ENCODE data around the gene ATP8A1.

The ATP8A1 gene

GRCh38 chr4:42531341-42532030 is 125.4 kb downstream of the ATP8A1 start:
- TF ChIP-seq CTCF (IDR thresholded peaks at IDR 0.05; ENCODE audit: low read depth, low read length), result no peak
- DNase-seq (ENCODE audit: extremely low read depth, low read depth), result no peak

GRCh38 chr4:42523066-42523718 is 133.7 kb downstream of the ATP8A1 start:
- no peak for TF ChIP-seq CTCF (IDR thresholded peaks at IDR 0.05; ENCODE audit: low read depth, low read length)
- no peak for DNase-seq (ENCODE audit: extremely low read depth, low read depth)

- TF ChIP-seq CTCF (IDR thresholded peaks at IDR 0.05; ENCODE audit: low read depth, low read length), result peak; percentile 56
- peak; percentile 5 for DNase-seq (ENCODE audit: extremely low read depth, low read depth)
These were observed 137.0 kb downstream of the ATP8A1 start for GRCh38 chr4:42519803-42520417.

GRCh38 chr4:42515156-42515884 is 141.6 kb downstream of the ATP8A1 start:
- TF ChIP-seq CTCF (IDR thresholded peaks at IDR 0.05; ENCODE audit: low read depth, low read length), result no peak
- DNase-seq (ENCODE audit: extremely low read depth, low read depth), result no peak

GRCh38 chr4:42513748-42514492 is 143.0 kb downstream of the ATP8A1 start:
- no peak for DNase-seq (ENCODE audit: extremely low read depth, low read depth)
- no peak for TF ChIP-seq CTCF (IDR thresholded peaks at IDR 0.05; ENCODE audit: low read depth, low read length)

- no peak for DNase-seq (ENCODE audit: extremely low read depth, low read depth)
These were observed 144.7 kb downstream of the ATP8A1 start for GRCh38 chr4:42512226-42512625.

More at GRCh38 chr4:42512226-42512625, 144.7 kb downstream of the ATP8A1 start:
- TF ChIP-seq CTCF (IDR thresholded peaks at IDR 0.05; ENCODE audit: low read depth, low read length), result no peak

Measured in AG09319 (cell line).